GM12891 (cell line): ENCODE measurements around the gene HP1BP3.

ENCODE experiments used
- PAX5 ChIP-seq: IDR thresholded peaks from 2 replicates; pipeline ENCODE4 v1.6.1; 2011; ENCODE audit warnings: low read length, moderate library complexity, mild to moderate bottlenecking; ENCODE audit not compliant: insufficient read depth, severe bottlenecking
- POLR2A ChIP-seq: IDR thresholded peaks from 2 replicates; pipeline ENCODE4 v1.6.1; 2011; ENCODE audit warnings: low read depth, low read length, control low read depth
- POLR2AphosphoS5 ChIP-seq: IDR thresholded peaks from 2 replicates; pipeline ENCODE4 v1.6.1; 2011; ENCODE audit warnings: low read depth, low read length, control low read depth
- POU2F2 ChIP-seq: IDR thresholded peaks from 2 replicates; pipeline ENCODE4 v1.6.1; 2011; ENCODE audit warnings: low read depth, mild to moderate bottlenecking, control low read depth, low read length, moderate library complexity
- SPI1 ChIP-seq: IDR thresholded peaks from 2 replicates; pipeline ENCODE4 v1.6.1; 2011; ENCODE audit warnings: low read depth, low read length, control low read depth
- TAF1 ChIP-seq: IDR thresholded peaks from 2 replicates; pipeline ENCODE4 v1.6.1; 2011; ENCODE audit warnings: low read depth, low read length, control low read depth

GRCh38 chr1:20830378-20830777 is 43.3 kb upstream of the HP1BP3 start:
- TF ChIP-seq POLR2AphosphoS5 (no peak), POLR2A (no peak), POU2F2 (no peak), TAF1 (no peak), SPI1 (no peak), PAX5 (no peak)
